ENCODE measurements around the gene SYK. TPM values are rescaled to one million over a fixed set of nuclear protein-coding genes. Genes with fewer than 3 reads are reported as not detected.

SYK gene
- total and polyA plus RNA-seq, 2 of the 4 experiments (the other 2 are of a cell fraction): not detected

- Histone ChIP-seq H3K79me1 (ENCODE audit: low read depth in 1 of 2, low read length in 2 of 2) (no peaks in the 10 kb centered on the region), H3K4me2 (ENCODE audit: low read depth, low read length) (no peak overlapping the region), H3K27me3 (ENCODE audit: control insufficient read depth, insufficient read depth, low read length) (no peaks in the 10 kb centered on the region; the same call in 1 of the 2 replicates), H3K4me1 (ENCODE audit: control insufficient read depth, insufficient read depth, low read length) (no peaks in the 10 kb centered on the region), H2BK5ac (ENCODE audit: low read depth, low read length, poor library complexity, severe bottlenecking) (no peak overlapping the region), H2AFZ (replicated peaks; ENCODE audit: low read length, poor library complexity) (no peak overlapping the region), H2BK120ac (ENCODE audit: low read depth, low read length) (no peak overlapping the region), H3K56ac (ENCODE audit: extremely low read depth, insufficient read depth, low read length) (no peak overlapping the region), H3K4ac (ENCODE audit: low read depth, low read length) (no peak overlapping the region), H3K9ac (ENCODE audit: low read depth, low read length) (no peak overlapping the region), H4K91ac (ENCODE audit: insufficient read depth, low read depth, low read length) (no peak overlapping the region), H4K20me1 (ENCODE audit: insufficient read depth, low read length) (no peaks in the 10 kb centered on the region), H3K27ac (ENCODE audit: insufficient read depth, low read length) (no peak overlapping the region), H3K18ac (ENCODE audit: low read depth, low read length) (no peak overlapping the region), H3K14ac (replicated peaks; ENCODE audit: low read depth, low read length) (no peak overlapping the region), H4K8ac (ENCODE audit: low read depth in 2 of 2, low read length in 2 of 2) (no peak overlapping the region), H3K36me3 (ENCODE audit: control insufficient read depth, insufficient read depth, low read length) (no peaks in the 10 kb centered on the region), H3K4me3 (ENCODE audit: insufficient read depth, low read depth, low read length) (no peak overlapping the region), H3K23ac (ENCODE audit: low read depth, low read length) (no peak overlapping the region), H2BK20ac (ENCODE audit: low read depth, low read length) (no peak overlapping the region), H2BK15ac (ENCODE audit: low read depth, low read length) (no peak overlapping the region), H3K9me1 (ENCODE audit: insufficient read depth, low read length) (peaks cover 3% of the 10 kb centered on the region; the same call in 1 of the 2 replicates), H2AK5ac (ENCODE audit: low read depth, low read length) (no peak overlapping the region), H3K9me3 (ENCODE audit: control insufficient read depth, insufficient read depth, low read length) (no peaks in the 10 kb centered on the region), H4K5ac (ENCODE audit: low read depth, low read length) (no peak overlapping the region), H2AK9ac (replicated peaks; ENCODE audit: low read depth, low read length, poor library complexity) (no peak overlapping the region)
- dilution Hi-C loops (cut with HindIII; ENCODE audit: low sequenced_read_pairs, unreplicated experiment): no loop called here
- in situ Hi-C loops (cut with MboI; ENCODE audit: low sequenced_read_pairs): no loop called here
- TF ChIP-seq POLR2A (IDR thresholded peaks at IDR 0.05; ENCODE audit: low read depth, low read length) (no peak), SMC3 (IDR thresholded peaks at IDR 0.05; ENCODE audit: low read depth, low read length) (no peak), BHLHE40 (IDR thresholded peaks at IDR 0.05; ENCODE audit: low read depth, low read length) (no peak), MAFK (IDR thresholded peaks at IDR 0.05; ENCODE audit: low read depth, low read length) (no peak), CHD1 (IDR thresholded peaks at IDR 0.05; ENCODE audit: low read depth, low read length) (no peak), MAZ (IDR thresholded peaks at IDR 0.05; ENCODE audit: borderline replicate concordance, low read depth, low read length) (no peak), CEBPB (IDR thresholded peaks at IDR 0.05; ENCODE audit: low read depth, low read length) (no peak), RAD21 (IDR thresholded peaks at IDR 0.05; ENCODE audit: low read length) (no peak), USF2 (IDR thresholded peaks at IDR 0.05; ENCODE audit: low read depth, low read length) (no peak), RFX5 (IDR thresholded peaks at IDR 0.05; ENCODE audit: low read depth, low read length) (no peak), CTCF (conservative IDR thresholded peaks at IDR 0.05; ENCODE audit: low read depth, low read length) (no peak), ELK1 (IDR thresholded peaks at IDR 0.05; ENCODE audit: borderline replicate concordance, low read depth, low read length) (no peak), MXI1 (IDR thresholded peaks at IDR 0.05; ENCODE audit: borderline replicate concordance, low read depth, low read length) (no peak), NFE2L2 (IDR thresholded peaks at IDR 0.05; ENCODE audit: low read depth, low read length) (no peak), FOS (IDR thresholded peaks at IDR 0.05; ENCODE audit: low read depth, low read length) (no peak), RCOR1 (IDR thresholded peaks at IDR 0.05; ENCODE audit: insufficient replicate concordance, low read length) (no peak)
- no peak for DNase-seq
- no TSS peak for BruUV-seq (replicated peaks)
- CTCF ChIA-PET: no interaction called here
- intact Hi-C loops (cut with micrococcal nuclease): no loop called here
- no peak for ATAC-seq (ENCODE audit: low read depth)
- POLR2A ChIA-PET (ENCODE audit: unreplicated experiment): no interaction called here
Observed at GRCh38 chr9:90844326-90844725, 42.7 kb downstream of the SYK start.
